Measurements from ENCODE around the gene SORCS3.

GRCh38 chr10:105023211-105024111 is 382.4 kb downstream of the SORCS3 start:
- no peak for TF ChIP-seq CTCF (IDR thresholded peaks at IDR 0.05)
- no peak for TF ChIP-seq POLR2A (IDR thresholded peaks at IDR 0.05)
